GM21825 (cell line): Measurements from ENCODE around the gene C16orf89.

ENCODE experiments used
- ATAC-seq: cut with Tn5 transposase; IDR thresholded peaks from one replicate; pipeline ENCODE4 v1.9.1; 2021; ENCODE audit warnings: mild to moderate bottlenecking, moderate library complexity; ENCODE audit not compliant: unreplicated experiment

C16orf89 gene

DNA sequence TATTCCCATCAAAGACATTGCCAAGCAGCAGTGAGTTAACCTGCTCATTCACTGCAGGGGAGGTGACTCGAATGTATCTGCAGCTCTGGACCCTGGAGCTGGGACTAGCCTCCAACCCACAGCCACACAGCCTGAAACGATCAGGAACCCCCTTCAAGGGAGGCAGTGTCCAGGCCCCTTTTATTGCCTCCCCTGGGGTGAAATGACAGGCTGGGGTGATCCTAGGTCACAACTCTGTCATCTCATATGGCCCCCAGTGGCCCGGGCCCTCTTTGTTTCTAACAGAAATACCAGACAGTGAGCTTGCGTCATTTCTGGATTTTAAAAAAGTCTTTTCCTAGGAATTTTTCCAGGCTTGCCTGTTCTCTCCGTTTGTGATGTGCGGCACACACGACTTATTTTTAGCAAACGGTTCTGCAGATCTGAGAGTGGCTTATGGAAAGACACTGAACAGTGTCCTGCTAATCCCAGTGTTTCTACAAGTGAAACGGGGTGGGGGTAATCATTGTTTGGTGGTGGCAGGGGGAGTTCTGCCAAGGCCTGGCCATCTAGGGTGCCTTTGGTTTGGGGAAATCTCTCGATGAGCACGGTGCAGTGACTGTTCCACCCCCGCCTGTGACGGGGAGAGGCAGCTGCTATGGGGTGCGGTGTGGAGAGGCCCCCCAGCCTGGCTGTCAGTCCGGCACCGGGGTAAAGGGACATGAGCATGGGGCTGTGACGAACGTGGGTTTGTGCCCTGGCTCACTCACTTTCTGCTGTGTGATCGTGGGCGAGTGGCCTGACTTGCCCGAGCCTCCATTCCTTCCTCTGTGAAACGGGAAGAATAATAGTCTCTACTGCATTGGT lies 59.2 kb downstream of the C16orf89 start:
- ATAC-seq: no peak

DNA sequence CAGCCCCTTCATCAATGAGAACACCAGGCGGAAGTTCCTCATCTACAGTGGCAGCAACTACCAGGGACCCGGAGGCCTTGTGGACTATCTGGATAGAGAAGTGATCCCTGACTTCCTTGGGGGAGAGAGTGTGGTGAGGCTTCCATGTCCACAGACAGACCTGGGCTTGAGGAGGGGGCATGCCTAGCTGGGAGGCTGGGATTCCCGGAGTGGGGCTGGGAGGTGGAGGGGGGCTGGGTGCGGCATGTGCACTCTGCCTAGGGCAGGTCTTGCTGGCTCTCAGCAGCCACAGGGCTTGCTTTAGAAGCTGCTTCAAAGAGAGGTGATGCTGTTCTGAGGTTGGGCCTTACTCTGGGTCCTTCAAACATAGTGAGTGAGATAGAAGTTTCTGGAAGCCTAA lies 59.8 kb downstream of the C16orf89 start:
- no peak for ATAC-seq

DNA sequence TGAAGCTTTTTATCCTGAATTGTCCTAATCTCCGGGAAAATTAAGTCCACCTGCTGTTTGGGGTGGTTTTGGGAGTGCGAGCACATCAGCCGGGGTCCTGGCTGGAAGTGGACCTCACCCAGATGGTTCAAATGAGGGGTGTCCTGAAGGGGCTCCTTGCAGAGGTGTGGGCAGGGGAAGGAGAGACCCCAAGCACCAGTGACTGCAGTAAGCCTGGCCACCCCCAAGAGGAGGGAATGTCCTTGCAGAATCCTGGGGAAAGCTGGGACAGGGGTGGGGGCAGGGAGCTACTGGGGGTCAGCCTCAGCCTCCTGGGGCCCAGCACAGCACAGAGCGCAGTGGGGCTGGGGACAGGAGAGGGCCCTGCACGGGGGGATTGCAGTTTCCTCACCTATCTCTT lies 61.4 kb downstream of the C16orf89 start:
- ATAC-seq: no peak

DNA sequence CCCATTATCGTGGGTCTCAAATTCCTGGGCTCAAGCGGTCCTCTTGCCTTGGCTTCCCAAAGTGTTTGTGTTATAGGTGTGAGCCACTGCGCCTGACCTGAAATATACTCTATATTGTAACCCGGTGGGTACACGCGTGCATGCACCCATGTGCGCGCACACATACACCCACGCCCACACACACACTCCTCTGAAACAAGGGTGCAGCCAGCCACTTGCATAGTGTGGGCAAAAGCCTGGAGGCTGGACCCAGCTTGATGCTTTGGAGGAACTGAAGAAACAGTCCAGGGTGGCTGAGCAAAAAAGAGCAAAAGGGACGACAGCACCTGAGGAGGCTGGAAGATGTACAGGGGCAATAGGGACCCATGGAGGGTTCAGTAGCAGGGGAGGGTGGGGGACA lies 61.9 kb downstream of the C16orf89 start:
- no peak for ATAC-seq

DNA sequence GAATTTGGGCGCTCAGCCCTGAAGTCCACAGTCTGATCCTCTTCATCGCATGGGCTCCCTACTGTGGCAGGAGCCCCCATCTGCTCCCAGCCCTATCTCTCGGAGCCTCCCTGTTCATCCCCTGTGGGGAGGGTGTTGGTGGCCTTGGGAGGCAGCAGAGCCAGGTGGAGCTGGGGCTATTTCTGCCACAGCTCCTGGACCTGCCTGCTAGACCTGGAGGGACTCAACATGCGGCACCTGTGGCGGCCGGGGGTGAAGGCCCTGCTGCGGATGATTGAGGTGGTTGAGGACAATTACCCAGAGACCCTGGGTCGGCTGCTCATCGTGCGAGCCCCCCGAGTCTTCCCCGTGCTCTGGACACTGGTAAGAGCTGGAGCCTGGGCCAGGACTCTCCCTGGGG lies 62.5 kb downstream of the C16orf89 start:
- no peak for ATAC-seq

DNA sequence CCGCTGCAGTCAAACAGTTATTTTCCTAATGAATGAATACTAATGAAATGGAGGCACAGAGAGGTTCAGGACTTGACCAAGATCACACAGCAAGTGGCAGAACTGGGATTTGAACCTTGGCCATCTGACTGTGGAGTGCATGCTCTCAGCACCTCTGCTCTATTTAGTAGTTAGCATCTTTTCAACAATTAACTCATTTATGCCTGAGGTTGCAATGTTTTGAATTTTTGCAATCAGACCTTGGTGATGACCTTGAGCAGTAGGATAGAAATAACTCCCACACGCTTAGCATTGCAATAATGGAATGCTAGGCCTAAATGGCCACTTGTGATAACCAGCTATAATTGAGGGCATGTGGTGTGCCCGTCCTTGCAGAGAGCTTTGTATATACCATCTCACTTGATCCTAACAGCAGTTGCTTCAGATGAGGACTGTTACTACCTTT lies 63.0 kb downstream of the C16orf89 start:
- ATAC-seq: no peak

DNA sequence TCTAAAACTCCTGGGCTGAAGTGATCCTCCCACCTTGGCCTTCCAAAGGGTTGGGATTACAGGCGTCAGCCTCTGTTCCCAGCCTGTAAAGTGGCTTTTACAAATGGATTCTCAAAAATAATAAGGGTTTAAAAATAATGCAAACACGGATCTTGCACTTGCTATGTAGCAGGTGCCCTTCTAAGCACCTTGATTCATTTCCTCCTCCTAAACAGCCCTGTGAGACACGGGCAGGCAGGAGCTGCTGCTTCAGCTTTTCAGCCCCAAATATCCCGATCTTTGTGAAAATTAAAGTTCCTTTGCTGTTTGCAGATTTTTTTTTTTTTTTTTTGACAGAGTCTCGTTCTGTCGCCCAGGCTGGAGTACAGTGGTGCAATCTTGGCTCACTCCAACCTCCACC lies 63.8 kb downstream of the C16orf89 start:
- no peak for ATAC-seq

DNA sequence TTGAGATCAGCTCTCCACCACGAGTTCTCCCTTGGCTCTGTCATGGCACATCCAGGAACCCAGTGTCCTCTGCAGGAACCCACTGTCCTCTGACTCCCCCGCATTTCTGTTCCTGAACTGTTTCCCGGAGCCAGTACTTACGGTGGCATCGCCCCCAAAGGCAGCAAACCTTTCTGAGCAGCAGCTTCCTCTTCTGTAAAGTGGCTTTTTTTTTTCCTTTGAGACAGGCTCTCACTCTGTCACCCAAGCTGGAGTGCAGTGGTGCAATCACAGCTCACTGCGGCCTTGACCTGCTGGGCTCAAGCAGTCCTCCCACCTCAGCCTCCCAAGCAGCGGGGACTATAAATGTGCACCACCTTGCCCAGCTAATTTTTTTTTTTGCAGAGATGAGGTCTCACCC lies 64.2 kb downstream of the C16orf89 start:
- ATAC-seq: no peak

DNA sequence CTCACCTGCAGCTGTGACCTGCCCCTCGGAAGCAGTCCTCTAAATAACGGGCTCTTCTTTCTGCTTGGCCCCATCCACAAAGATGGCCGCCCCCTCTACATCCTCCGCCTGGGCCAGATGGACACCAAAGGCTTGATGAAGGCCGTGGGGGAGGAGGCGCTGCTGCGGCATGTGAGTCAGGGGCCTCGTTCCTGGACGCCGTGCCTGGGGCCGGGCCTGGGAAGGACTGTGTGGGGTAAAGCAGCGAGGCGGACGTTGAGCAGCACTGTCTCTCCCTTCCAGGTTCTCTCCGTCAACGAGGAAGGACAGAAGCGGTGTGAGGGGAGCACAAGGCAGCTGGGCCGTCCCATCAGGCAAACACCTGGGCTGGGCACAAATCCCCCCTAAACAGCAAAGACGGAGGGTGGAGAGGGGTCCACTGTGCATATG lies 65.2 kb downstream of the C16orf89 start:
- no peak for ATAC-seq

DNA sequence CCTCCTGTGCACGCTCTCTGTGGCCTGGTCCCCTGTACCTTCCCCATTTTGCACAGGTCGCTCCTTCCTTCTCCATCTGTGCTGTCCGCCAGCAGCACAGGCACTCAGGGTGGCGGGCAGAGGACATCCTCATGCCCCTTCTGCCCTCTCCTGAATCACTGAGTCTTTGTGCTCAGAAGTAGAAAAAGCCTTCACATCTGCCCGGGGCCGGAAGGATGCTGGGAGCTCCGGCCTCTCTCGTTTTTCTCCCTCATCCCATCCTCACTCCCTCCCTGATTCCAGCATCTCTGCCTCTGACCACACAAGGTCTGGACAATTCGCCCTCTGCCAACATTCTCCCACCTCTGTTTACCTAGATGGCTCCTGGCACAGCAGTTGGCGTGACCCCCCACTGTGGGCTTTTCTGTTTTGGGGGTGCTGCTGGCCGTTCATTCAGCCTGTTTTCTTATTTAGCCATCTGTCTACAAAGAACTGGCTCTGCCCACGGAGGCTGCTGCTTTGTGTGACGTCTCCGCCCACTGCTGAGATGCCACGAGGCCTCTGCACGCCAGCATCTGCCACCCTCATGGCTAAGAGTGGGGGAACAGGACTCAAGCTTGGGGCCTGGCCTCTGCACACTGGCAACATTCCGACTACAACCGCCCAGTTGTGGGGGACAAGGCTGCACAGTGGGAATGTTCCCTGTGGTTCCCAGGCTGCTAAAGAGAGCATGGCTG lies 70.9 kb downstream of the C16orf89 start:
- ATAC-seq: no peak
